GM12864 (cell line): Measurements from ENCODE around the gene C11orf58.

ENCODE experiments used
- DNase-seq: peaks from one replicate; pipeline ENCODE4 v3.0.0-alpha.2; 2011; ENCODE audit warnings: low read depth
- H3K4me3 ChIP-seq: 2 replicates; pipeline ENCODE4 v1.5.1; 2011; ENCODE audit warnings: mild to moderate bottlenecking, low read depth, low read length, control low read depth
- CTCF ChIP-seq: IDR thresholded peaks from 2 replicates; pipeline ENCODE4 v1.5.1; 2011; ENCODE audit warnings: low read depth, mild to moderate bottlenecking, moderate library complexity, low read length, control low read depth, inconsistent platforms; ENCODE audit errors: missing control alignments

Gene C11orf58

GRCh38 chr11:16784097-16784496, 45.6 kb downstream of the C11orf58 start:
- no peak for TF ChIP-seq CTCF
- DNase-seq, result no peak
- H3K4me3 ChIP-seq, result no peak overlapping the region

- no peak for DNase-seq
- TF ChIP-seq CTCF, result no peak
- no peak overlapping the region for H3K4me3 ChIP-seq
Measured at GRCh38 chr11:16784666-16785065, 46.2 kb downstream of the C11orf58 start.

GRCh38 chr11:16785520-16786128, 47.2 kb downstream of the C11orf58 start:
- DNase-seq, result peak; percentile 24
- no peak overlapping the region for H3K4me3 ChIP-seq
- peak; percentile 92 for TF ChIP-seq CTCF

- DNase-seq, result no peak
- no peak for TF ChIP-seq CTCF
- no peak overlapping the region for H3K4me3 ChIP-seq
Measured at GRCh38 chr11:16786131-16786530, 47.7 kb downstream of the C11orf58 start.

- no peak for DNase-seq
Measured at GRCh38 chr11:16787035-16787742, 48.7 kb downstream of the C11orf58 start.

GRCh38 chr11:16788141-16789062, 50.0 kb downstream of the C11orf58 start:
- peak; percentile 5 for DNase-seq
- TF ChIP-seq CTCF, result peak; percentile 100
- no peak overlapping the region for H3K4me3 ChIP-seq

More at GRCh38 chr11:16787035-16787742, 48.7 kb downstream of the C11orf58 start:
- no peak overlapping the region for H3K4me3 ChIP-seq
- TF ChIP-seq CTCF, result no peak
